Neural progenitor cell (in vitro differentiated cells): ENCODE data around the gene PRODH2.

Experiments used
- EZH2 ChIP-seq: fragments of 200-600 bp; sonication (generic); IDR thresholded peaks from 2 replicates; pipeline ENCODE4 v1.6.1; 2017; ENCODE audit warnings: antibody characterized with exemption, mild to moderate bottlenecking, moderate library complexity
- EZH2phosphoT487 ChIP-seq: fragments of 200-600 bp; sonication (generic); IDR thresholded peaks from 2 replicates; pipeline ENCODE4 v1.6.1; 2017; ENCODE audit warnings: antibody characterized with exemption
- TF ChIP-seq, protein P1 (sequence below): fragments of 200-600 bp; sonication (generic); IDR thresholded peaks from 2 replicates; pipeline ENCODE4 v1.5.1; 2017; ENCODE audit warnings: antibody characterized with exemption, mild to moderate bottlenecking

DNA sequence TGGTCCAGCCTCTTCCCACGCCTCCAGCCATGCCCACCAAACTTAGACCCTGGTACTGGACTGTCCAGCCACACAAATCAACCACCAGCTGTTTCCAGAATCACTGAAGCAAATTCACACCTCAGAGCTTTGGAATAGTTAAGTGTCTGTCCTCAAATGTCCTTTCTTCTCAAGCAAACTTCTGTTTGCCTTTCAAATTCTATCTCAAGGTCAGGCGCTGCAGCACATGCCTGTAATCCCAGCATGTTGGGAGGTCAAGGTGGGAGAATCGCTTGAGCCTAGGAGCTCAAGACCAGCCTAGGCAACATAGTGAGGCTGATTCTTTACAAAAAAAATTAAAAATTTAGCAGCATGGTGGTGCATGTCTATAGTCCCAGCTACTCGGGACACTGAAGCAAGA, 19.4 kb upstream of the PRODH2 start:
- TF ChIP-seq, protein P1, sequence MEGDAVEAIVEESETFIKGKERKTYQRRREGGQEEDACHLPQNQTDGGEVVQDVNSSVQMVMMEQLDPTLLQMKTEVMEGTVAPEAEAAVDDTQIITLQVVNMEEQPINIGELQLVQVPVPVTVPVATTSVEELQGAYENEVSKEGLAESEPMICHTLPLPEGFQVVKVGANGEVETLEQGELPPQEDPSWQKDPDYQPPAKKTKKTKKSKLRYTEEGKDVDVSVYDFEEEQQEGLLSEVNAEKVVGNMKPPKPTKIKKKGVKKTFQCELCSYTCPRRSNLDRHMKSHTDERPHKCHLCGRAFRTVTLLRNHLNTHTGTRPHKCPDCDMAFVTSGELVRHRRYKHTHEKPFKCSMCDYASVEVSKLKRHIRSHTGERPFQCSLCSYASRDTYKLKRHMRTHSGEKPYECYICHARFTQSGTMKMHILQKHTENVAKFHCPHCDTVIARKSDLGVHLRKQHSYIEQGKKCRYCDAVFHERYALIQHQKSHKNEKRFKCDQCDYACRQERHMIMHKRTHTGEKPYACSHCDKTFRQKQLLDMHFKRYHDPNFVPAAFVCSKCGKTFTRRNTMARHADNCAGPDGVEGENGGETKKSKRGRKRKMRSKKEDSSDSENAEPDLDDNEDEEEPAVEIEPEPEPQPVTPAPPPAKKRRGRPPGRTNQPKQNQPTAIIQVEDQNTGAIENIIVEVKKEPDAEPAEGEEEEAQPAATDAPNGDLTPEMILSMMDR, result no peak
- TF ChIP-seq EZH2phosphoT487 (no peak), EZH2 (no peak)
